ENCODE data around the gene CASK.

DNA sequence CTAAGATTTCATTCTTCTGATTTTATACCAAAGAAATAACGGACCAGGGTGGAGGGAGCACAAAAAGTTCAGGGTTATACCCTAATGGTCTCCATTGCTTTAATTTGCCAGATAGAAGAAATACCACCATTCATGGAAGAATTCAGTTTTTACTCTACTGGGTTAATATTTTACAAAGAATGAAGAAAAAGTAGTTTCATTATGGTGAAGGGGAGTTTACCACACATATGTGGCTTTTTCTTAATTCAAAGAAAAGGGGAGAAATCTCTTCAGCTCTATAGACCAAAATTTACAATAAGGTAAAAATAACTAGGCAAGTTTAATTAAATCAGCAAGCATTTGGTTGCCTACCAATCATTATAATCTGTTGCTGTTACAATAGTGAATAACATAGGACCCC, 37.6 kb downstream of the CASK start:
- TF ChIP-seq, protein P1, sequence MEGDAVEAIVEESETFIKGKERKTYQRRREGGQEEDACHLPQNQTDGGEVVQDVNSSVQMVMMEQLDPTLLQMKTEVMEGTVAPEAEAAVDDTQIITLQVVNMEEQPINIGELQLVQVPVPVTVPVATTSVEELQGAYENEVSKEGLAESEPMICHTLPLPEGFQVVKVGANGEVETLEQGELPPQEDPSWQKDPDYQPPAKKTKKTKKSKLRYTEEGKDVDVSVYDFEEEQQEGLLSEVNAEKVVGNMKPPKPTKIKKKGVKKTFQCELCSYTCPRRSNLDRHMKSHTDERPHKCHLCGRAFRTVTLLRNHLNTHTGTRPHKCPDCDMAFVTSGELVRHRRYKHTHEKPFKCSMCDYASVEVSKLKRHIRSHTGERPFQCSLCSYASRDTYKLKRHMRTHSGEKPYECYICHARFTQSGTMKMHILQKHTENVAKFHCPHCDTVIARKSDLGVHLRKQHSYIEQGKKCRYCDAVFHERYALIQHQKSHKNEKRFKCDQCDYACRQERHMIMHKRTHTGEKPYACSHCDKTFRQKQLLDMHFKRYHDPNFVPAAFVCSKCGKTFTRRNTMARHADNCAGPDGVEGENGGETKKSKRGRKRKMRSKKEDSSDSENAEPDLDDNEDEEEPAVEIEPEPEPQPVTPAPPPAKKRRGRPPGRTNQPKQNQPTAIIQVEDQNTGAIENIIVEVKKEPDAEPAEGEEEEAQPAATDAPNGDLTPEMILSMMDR (IDR thresholded peaks at IDR 0.05) = no peak
- TF ChIP-seq POLR2AphosphoS5 (IDR thresholded peaks at IDR 0.05) = no peak
